SIG-M5 (cell line): Measurements from ENCODE around the gene NDRG2.

Experiments
- DNase-seq: peaks from one replicate; lab custom pipeline; 2025; lab: John Stamatoyannopoulos, UW

The NDRG2 gene

GRCh38 chr14:20969336-20969735 is 55.5 kb downstream of the NDRG2 start:
- no peak for DNase-seq
